HG03159 (cell line): ENCODE results near the gene TENT5A.
"Not testable (repeated sequence)": the region's sequence is repeated elsewhere in the genome, so short reads cannot be mapped to it uniquely, and the experiment has no call there.

Experiments used
- ATAC-seq: cut with Tn5 transposase; IDR thresholded peaks from one replicate; pipeline ENCODE4 v1.9.1; 2021; ENCODE audit warnings: mild to moderate bottlenecking, moderate library complexity; ENCODE audit not compliant: unreplicated experiment

TENT5A gene

DNA sequence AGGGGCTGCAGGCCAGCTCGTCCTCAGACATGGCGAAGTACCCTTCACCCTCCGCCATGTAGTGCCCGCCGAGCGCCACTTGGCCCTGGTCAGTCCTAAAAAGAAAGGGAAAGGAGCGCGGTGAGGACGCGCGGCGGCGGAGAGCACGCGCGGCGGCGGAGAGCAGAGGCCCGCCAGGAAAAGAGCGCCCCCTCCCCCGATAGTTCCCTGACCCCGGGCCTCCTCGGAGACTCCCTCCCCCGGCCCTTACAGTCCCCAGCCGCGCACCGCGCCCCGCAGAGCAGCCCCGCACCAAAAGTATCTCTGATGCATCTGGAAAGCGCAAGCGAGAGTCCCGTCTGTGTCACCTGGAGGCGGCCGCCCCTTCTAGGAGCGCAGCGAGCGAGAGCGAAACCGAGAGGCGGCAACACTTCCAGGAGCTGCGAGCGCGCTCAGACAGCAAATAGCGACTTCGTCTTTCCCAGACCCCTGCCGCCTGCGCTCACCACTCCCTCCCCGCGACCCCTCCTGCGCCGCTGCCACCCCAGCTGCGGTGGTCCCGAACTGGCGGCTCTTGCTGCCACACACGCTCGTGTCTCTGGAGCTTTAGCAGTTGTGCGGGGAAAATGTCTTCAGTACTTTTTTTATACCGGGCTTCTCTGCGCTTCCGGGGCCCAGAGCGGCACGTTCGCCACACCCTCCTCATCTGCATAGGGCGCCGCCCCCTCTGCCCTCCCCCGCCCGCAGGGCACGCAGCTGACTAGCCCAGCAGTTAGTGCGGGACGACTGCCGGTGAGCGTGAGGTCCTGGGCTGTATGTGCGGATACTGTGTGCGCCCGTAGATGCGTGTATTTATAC lies at the start of gene TENT5A:
Gene TENT5A, minus strand, starts transcription at position 598 of the 837 bp plus-strand sequence. Its CDS starts 540 bp downstream, at position 58.
- ATAC-seq = peak; percentile 85

DNA sequence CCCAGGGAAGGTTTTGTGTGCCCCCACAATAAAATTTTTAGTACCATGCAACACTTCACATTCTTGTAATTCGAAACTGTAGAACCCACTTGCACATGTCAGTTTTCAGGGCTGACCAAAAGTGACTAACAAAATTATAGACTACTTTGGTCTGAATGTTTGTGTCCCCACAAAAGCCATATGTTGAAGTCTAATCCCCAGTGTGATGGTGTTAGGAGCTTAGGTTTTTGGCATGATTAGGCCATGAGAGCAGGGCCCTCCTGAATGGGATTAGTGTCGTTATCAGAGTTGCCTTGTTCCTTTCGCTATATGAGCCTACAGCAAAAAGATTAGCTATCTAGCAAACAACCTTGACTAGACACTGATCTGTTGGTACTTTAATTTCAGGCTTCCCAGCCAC lies 49.0 kb upstream of the TENT5A start:
- no peak for ATAC-seq

DNA sequence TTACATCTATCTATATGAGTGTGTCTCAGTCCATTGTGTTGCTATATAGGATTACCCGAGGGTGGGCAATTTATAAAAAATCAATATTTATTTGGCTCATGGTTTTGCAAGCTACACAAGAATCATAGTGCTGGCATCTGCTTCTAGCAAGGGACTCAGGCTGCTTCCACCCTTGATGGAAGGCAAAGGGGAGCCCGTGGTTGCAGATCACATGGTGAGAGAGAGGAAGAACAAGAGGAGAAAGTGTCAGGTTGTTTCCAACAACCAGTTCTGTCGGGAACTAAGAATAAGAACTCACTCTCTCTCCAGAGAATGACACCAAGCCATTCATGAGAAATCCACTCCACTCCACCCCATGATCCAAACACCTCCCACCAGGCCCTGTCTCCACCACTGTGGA lies 48.2 kb upstream of the TENT5A start:
- ATAC-seq = no peak

DNA sequence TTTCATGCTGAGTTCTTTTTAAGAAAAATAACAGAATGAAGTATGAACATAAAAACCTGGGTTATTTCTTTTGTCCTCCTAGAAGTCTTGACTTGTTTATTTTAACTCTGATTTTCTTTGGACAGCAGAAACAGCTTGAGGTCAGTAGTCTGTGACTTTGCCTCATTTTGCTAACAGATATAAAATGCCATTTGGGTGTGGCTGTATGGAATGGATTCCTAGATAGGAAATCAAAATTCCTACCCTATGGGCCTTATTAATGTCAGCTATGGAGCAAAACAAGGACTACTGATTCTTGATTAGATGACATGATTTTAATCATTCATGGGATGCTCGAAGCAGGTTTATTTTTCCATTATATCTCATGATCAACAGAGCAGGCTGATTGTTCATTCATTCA lies 46.8 kb upstream of the TENT5A start:
- ATAC-seq = no peak

DNA sequence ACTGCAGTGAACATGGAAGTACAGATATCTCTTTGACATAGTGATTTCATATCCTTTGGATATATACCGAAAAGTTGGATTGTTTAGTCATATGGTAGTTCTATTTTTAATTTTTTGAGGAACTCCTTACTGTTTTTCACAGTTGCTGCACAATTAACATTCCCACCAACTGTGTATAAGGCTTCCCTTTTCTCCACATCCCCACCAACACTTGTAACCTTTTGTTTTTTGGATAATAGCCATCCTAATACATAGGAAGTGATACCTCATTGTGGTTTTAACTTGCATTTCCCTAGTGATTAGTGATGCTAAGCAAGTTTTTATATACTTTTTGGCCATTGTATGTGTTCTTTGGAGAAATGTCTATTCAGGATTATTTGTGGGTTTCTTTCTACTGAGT lies 45.1 kb upstream of the TENT5A start:
- no peak for ATAC-seq

DNA sequence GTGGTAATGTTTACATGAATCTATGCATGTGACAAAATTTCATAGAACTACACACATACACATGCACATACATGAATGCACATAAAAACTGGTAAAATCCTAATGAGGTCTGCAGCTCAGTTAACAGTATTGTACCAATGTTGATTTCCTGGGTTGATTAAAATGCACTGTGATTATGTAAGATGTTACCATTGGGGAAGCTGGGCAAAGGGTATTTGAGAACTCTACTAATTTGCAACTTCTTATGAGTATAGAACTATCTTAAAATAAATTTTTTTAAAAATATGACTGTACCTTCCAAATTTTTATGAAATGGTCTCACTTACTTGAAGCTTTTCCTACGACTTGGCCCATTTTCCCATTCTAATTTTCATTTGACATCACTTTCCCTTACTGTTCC lies 43.4 kb upstream of the TENT5A start:
- ATAC-seq = no peak

DNA sequence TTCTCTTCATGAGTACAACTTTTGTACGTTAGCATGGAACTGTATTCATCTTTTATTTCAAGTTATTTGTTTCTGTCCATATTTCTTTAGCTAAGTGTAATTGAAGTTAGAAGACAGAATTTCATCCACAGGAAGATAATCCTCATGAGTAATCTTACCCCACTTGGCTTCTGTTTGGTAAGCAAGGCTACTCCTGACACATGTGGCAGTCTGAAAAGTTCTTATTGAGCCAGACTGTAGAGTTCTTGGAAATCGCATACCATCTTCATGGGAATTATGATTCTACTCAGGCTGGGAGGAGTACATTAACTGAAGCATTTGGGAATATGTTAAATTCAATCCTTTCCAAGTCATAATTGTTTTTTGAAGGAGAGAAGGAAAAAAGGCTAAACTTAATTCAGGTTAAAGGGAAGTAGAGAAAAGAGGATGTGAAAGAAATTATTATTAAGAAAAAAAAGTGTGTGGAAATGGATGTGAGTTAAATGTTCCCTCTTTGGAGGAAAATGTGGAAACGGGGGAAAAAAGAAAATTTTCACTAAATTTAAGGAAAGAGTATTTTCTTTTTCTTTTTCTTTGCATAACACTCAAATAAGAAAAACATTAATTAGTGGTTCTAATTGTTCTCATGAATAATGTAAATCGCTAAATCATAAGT lies 41.5 kb upstream of the TENT5A start:
- ATAC-seq = no peak

DNA sequence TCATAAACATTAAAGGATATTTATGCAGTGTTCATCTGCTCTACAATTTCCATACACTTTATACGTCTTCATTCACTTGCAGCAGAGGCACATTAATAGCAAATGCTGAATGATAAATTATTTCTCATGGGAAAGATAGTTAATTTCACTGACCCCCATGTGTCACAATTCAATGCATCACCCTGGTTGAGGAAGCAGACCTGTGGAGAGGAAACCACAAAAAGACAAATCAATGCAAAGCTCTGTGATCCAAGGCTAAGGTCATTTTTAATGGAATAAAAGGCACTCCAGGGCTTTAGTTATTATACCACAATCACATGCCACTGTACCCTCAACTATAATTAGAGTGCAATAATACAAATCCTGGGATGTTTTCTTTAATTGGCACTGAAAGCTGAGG lies 40.3 kb upstream of the TENT5A start:
- ATAC-seq = no peak

DNA sequence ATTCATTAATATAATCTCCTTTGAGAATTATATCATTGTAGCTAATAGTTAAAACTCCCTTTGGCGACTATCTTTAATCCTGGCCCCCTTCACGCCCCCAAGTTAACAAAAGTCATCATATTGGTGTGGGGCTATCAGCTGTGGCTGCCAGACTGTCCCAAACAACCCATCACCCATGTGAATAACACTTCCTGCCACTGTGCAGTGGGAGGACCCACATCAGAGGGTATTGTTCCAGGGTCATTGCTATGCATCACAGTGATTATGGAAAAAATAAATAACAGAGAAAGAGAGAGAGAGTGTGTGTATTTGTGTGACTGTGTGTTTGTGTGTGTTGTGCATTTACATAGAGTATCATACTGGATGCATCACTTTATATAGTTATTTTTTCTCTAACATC lies 39.3 kb upstream of the TENT5A start:
- ATAC-seq = no peak

DNA sequence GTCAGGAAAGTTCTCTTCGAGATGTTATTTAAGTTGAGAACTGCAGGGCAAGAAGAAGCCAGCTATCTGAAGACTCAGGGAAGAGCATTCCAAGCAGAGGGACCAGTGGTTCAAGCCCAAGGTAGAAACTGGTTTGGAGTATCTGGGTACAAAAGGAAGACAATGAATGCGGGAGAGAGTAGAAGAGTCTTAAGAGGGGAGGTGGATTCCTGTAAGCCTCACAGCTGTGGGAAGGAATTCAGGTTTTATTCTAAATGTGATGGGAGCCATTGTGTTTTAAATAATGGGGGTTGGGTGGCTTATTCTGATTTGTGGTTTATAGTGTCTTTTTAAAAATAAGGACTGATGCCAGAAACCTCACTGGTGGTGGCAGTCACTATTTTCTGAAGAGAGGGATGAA lies 37.6 kb upstream of the TENT5A start:
- ATAC-seq = no peak

DNA sequence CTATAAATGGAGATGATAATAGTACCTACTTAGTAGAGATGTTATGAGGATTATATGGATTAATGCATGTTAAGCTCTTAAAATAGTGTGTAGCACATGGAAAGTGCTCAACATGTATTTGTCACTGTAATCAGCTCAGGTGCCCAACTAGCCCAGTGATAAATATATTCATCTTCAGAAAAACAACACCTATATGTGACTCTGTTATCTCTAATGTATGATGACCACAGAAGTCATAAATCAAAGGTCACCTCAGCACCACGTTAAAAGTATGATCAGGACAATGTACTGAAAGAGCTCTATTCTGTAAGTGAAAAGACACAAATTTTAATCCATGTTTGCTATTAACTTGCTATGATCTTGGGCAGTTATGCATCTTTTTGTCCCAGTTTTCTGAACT lies 36.8 kb upstream of the TENT5A start:
- no peak for ATAC-seq

DNA sequence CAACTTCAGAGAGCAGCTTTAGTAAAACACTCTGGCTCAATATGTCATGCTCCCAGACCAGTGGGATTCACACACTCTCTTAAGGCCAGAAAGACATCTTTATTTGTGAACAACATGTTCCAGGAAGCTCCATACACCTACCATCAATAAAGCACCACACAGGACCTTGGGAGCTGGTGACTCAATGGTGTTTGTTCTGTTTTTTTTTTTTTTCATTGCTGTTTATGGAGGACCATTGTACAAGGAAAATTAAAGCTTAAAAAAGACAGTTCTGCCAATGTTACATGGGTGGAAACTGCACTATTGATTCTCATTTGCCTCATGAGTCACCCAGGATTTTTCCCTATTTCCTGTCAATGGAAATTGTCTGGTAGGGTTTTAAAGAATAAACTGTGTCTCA lies 36.3 kb upstream of the TENT5A start:
- no peak for ATAC-seq

DNA sequence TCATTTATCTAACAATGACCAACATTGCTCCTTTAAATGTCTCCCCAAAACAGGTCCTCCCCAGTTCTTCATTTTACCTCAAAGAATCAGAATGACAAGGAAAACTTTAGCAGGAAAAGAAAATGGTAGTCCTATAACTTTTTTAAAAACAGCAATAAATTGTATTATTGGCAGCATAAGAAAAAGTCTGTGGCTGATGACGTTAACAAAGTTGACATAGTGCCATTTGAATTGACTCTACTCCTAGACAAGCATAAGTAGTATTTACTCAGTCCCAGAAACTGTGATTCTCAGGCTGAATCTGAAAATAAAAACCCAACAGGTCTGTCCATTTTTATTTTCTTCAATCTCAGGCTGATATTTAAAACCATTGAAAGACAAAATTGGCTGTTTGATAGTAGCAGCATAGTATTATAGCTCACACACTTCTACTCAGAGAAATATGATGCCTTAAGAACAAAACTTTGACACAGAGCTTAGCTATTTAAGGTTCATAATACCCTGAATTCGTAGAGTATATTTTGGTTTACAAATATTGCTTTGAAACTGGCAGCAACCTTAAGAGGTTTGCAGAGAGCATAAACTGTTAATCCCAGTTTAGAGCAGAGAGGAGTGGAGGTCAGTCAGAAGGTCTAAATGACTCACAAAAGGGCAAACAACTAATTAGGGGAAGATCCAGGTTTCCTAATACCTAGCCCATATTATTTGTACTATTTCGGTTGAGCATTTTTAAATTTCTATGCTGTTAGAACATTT lies 35.0 kb upstream of the TENT5A start:
- no peak for ATAC-seq

DNA sequence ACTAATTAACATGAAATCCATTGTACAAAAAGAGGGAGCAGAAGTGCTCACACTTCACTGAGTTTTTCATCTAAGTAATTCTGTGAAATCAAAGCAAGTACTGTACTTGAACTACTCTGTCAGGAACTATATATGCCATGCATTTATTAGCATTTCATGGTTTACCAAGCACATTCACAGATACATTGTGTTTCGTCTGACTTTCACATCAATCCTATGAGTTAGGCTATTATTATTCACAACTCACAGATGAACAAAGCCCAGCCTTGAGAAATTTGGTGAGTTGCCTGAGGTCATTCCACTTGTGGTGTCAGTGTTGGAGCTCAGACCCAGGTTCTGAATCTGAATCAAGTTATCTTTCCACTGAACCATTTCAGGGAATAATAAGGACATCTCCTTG lies 33.7 kb upstream of the TENT5A start:
- ATAC-seq = no peak

DNA sequence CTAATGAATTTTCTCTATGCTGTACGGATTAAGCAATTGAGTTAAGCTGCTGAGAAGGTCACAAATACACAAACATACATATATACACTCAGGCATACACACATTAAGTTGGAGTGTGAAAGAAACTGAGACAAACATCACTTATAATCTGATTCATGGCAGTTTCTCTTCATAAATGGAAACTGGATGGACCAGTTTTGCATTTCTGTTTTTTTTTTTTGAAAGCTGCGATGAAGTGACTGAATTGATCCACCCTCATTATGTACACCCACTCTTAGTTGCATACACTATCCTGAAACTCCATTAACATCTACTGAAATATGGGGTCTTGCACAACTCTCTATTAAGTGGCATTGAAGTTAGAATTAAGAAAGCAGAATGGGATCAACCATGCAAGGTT lies 32.9 kb upstream of the TENT5A start:
- ATAC-seq = no peak

DNA sequence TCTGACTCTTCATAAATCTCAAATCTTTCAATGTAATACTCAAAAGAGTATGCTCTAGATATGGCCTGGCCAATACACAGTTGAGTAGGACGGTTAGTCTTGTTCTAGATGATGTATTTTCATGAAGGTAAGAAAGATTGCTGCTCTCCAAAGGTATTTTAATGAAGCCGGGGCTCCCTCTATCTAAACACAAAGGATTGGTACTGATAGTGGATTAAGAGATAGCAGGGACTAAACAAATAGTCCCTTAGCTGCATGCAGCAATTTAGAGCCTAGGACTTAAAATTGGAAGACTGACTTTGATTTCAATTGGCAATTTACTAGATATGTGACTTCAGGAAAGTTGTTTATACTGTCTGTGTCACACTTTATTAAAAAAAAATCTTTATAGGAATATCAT lies 31.4 kb upstream of the TENT5A start:
- no peak for ATAC-seq

DNA sequence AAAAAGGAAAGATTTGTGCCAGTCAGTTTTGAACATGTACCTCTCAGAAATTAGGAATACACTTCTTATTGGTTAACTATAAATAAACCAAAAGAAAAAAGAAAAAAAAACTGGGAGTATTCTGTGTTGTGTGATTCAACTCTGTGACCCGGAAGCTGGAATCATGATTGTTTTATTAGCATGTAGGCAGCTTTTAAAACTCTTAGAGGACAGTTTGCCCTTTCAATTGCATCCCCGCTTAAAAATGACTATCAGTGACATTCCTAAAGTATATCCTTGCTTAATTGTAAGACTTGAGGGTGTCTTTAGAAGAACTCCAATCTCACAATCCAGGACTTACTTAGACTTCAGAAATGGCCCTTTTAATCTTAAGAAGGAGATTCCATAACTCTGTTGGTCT lies 29.1 kb upstream of the TENT5A start:
- ATAC-seq = no peak

DNA sequence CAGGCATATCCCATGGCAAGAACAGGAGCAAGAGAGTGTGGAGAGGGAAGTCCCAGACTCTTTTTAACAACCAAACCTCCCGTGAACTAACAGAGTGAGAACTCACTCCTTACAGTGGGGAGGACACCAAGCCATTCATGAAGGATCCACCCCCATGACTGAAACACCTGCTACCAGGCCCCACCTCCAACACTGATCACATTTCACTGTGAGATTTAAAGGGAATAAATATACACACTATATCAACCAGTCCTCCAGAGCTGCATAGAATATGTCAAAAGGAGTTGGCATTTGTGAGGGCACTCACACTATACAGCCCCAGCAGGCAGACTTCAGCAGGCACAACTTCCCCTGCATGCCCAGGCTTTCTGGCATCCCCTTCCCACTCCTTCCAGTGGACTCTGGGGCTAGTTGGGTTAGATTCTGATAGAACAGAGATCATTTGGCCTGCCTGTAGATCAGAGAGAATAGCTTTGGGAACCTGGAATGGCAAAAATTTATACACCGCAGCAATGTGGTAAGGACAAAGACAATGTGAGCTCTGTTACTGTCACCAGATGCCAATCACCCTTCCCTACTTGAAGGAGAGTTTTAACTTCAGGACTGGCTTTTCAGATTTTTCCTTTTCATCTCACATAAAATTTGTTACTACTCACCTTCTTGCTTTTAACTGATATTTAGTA lies 25.2 kb upstream of the TENT5A start:
- no peak for ATAC-seq

DNA sequence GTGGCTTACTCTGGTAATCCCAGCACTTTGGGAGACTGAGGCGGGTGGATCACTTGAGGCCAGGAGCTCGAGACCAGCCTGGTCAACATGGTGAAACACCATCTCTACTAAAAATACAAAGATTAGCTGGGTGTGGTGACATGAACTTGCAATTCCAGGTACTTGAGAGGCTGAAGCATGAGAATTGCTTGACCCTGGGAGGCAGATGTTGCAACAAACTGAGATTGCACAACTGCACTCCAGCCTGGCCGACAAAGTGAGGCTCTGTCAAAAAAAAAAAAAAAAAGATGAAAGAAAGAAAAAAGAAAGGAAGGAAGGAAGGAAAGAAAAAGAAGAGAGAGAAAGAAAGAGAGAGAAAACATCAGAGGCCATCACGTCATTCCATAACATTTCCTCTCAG lies 23.7 kb upstream of the TENT5A start:
- ATAC-seq = not testable (repeated sequence)

DNA sequence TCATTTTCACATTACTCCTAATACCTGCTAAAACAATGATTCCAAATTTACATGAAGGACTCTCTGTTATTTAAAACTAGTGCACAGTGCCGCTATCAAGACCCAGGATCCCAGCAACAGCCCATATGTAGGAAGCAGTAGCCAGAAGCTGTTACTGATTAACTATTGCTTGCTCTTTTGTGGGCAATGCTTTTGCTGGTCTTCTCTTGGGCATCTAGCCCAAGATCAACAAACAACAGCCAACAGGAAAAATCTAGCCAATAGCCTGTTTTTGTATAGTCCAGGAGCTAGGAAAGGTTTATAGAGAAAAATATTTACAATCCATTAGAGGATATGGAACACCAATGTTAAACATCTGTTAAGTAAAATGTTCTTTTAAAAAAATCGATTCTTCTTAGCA lies 22.1 kb upstream of the TENT5A start:
- ATAC-seq = no peak

DNA sequence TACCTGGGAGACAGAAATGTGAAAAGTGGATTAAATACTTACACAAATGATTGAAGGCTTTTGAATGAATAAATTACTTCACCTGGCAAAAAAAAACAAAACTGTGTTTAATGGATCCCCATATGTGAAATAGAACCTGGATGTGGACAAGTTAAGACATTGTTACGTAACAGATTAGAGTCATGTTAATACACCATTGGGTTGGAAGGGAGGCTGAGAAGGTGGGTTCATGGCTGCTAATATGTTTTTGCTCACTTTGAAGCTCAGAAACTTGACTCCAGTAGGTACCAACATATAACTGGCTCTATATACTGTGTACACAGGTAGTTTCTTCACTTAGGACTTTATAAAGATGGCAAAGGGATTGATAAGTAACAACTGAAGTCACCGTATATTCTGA lies 21.4 kb upstream of the TENT5A start:
- no peak for ATAC-seq
